NCI-H2227 (cell line): ENCODE data around the gene EDARADD.
"Not testable (repeated sequence)": the region's sequence is repeated elsewhere in the genome, so short reads cannot be mapped to it uniquely, and the experiment has no call there.

ENCODE experiments used
- DNase-seq: peaks from one replicate; lab custom pipeline; 2025; ENCODE audit not compliant: unreplicated experiment; lab: John Stamatoyannopoulos, UW

The EDARADD gene

DNA sequence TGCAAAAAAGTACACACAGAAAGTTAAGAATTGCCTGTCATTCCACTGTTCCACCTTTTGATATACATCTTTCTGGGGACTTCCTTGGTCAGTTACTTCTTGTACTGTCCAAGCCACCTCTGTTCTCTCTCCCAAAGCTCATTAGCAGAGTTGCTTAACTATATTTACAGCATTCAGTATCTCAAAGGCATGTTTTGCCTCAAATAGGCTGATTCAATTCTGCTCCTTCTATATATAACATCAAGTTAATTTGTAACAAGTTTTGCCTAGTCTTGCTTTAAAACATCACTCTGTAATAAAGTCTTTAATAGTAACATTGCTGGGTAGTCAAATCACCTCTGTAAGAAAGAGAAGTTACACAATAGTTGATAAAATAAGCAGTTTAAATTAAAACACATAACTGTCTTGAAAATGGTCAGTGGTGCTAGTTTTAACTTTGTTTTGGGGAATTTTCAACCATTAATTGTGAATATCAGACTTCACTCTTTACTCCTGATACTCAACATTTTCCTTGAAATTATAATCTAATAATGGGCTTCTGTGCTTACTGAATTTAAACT is 35.7 kb downstream of the EDARADD start:
- no peak for DNase-seq

DNA sequence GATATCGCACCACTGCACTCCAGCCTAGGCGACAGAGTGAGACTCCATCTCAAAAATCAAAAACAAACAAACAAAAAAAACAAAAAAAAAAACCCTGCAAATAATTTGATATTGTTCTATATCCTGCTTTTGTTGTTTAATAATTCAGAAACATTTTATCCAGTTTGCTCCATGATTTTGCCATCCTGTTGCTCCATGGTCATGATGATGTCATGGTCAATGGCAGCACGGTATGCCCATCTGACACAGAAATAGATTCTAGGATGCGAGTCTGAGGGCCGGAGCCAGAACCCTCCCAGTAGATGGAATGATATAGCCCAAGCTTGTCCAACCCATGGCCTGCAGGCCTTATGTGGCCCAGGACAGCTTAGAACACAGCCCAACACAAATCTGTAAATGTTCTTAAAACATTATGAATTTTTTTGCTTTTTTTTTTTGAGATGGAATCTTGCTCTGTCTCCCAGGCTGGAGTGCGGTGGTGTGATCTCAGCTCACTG is 39.8 kb downstream of the EDARADD start:
- no peak for DNase-seq

DNA sequence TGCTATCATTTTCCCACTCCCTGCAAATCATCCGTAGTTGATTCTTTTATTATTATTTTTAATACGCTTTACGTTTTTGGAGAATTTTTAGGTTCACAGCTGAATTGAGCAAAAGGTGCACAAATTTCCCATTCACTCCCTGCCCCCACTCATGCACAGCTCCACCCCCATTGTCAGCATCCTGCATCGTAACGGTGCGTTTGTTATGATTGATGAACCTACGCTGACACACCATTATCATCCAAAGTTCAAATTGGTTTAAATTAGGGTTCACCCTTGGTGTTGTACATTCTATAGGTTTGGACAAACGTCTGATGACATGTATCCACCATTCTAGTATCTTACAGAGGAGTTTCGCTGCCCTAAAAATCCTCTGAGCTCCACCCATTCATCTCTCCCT is 44.5 kb downstream of the EDARADD start:
- no peak for DNase-seq

DNA sequence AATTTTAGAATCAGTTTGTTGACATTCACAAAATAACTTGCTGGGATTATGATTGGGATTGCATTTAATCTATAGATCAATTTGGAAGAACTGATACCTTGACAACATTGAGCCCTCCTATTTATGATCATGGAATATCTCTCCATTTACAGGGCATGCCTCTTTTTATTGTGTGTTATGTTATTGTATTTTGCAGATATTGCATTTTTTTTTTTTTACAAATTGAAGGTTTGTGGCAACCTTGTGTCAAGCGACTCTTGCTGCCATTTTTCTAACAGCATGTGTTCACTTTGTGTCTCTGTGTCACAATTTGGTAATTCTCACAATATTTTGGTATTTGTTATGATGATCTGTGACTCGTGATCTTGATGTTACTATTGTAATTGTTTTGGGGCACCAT is 46.3 kb downstream of the EDARADD start:
- DNase-seq = no peak

DNA sequence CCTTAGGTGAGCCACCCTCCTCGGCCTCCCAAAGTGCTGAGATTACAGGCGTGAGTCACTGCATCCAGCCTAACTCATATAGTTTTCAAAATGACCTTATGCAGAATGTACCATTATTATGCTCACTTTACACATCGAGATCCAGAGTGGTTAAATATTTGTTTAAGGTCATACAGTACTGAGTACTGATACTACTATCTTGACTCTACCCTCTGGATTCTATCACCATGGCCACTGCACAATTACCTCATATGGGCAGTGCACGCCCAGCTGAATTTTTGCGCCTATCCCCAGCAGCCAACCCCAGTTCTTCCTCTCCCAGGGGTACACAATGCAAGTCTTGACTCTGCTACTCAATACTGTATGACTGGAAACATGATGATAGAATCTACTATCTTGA is 56.7 kb downstream of the EDARADD start:
- DNase-seq = no peak

DNA sequence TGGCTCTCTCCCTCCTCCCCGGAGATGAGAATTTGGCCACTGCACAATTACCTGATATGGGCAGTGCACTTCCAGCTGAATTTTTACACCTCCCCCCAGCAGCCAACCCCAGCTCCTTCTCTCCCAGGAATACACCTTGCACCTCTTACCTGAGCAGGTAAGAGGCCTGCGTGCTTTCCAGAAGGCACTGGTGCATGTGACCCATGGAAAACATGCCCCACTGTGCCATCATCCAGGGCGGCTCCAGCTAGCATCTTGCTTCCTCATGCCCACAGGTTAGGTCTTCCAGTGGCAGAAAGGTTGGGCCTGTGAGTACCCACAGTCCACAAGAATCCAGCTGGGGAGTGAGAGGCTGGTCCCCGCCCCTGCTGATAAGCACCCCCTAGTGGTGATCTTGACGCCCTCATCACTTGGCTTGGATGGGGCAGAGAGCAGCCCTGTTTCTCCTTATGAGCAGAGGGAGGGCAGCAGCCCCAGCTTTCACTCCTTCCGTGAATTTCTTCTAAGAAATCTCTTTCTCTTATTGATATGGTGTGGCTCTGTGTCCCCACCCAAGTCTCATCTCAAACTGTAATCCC is 57.8 kb downstream of the EDARADD start:
- DNase-seq = no peak

DNA sequence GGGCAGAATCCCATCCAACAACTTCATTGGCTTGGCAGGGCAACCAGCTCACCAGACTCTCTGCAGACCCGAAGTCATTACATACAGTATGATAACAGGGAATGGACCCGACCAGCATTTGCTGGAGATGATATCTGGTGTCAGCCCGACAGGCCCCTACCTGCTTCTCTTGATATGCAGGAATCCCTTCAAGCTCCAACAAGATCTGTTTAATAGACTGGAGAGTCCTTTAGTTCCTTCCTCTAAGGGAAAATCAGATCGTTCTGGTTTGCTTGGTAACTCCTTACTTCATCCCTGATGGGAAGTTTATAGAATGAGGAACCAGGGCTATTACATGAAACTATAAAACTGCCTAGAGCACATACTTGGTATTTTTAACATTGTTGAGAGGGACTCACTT is 61.2 kb downstream of the EDARADD start:
- DNase-seq = no peak

DNA sequence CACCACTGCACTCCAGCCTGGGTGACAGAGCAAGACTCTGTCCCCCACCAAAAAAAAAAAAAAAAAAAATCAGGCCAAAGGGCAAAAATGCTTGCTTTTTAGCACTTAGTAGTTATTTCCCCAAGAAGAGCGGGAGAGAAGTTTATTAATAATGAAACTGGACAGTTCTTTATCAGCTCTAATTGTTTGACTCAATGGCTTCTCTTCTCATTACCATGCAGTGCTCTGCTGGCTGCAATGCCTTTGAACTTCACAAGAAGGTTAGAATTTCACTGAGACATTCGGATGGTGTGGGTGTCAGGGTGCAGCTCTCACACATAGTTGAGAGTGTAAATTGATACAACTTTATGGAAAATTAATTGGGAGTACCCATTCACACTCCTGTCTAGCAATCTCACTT is 63.7 kb downstream of the EDARADD start:
- DNase-seq = no peak

DNA sequence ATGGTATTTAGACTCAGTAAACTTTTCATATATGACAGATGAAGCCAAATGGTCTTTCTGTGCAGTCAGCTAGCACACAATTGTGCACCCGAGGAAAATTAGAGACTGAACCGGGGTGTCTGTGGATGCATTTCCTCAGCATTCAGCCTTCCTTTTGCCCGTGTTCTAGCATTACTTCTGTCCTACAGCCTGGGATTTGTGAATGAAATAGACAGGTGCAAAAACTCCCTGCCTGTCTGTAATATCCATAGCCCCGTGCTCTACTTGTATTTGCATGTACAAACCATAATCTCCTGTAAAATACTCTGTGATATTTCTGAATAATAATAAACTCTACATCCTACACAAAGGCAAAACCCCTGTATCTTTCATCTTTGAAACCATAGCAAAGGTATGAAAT is 64.9 kb downstream of the EDARADD start:
- DNase-seq = no peak

DNA sequence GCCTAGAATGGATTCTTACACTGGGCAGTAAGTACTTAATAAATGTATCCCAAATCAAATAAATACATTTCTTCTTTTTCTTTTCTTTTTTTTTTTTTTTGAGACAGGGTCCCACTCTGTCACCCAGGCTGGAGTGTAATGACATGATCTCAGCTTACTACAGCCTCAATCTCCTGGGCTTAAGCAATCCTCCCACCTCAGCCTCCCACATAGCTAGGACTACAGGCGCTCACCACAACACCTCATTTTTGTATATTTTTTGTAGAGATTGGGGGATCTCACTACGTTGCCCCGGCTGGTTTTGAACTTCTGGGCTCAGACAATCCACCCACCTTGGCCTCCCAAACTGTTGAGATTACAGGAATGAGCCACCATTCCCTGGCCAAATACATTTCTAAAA is 66.0 kb downstream of the EDARADD start:
- DNase-seq = no peak

DNA sequence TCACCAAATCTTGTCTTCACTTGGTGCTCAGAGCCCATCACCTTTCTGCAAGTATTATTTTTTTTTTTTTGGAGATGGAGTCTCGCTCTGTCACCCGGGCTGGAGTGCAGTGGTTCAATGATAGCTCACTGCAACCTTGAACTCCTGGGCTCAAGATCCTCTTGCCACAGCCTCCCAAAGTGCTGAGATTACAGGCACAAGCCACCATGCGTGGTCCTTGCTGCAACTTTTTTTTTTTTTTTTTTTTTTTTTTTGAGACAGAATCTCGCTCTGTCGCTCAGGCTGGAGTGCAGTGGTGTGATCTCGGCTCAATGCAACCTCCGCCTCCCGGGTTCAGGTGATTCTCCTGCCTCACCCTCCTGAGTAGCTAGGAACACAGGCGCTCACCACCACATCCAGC is 70.1 kb downstream of the EDARADD start:
- not testable (repeated sequence) for DNase-seq

DNA sequence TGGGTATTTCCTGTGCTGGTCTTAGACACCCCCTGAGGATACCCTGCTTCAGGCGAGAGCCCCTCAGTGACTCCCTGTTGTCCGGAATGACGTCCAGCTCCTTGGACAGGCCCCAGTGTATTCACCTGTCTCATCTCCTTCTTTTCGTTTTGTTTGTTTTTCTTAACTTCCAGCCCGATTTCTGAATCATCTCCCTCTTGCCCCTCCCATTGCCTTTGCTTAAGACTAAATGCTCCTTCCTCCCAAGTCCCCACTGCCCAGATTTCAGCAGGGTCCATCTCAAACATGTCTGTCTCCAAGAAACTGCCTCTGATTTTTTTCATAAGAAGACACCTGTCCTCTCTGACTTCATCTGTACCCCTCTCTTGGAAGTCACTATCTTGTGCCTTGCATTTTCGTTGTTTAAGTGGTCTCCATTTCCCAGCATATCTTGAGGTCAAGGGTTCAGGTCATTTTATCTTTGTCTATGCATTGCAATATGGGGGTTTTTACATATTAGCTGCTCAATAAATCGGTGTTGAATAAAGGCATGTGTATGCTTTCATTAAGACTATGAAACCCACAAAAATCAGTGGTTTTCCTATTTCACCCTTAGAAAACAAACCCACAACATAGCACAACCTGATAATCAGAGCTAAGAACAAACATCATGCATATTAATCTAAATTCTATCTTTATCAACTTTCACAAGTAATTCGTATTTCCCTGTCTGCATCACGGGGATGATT is 71.3 kb downstream of the EDARADD start:
- DNase-seq = no peak

DNA sequence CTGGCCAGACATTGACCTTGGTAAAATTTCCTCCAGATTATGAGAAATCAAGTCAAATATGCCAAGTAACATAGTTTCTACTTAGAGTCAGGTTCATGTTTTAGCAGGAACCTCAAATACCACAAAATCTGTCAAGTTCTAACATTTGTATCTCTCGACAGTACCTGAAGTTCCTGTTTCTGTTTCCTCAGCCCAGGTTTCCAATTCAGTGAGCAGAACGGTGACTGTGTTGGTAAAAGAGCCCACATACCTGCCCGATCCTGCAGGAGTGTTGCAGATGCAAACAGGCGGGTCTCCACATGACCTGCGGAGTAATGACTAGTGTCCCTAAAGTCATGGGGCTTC is 71.8 kb downstream of the EDARADD start:
- no peak for DNase-seq

DNA sequence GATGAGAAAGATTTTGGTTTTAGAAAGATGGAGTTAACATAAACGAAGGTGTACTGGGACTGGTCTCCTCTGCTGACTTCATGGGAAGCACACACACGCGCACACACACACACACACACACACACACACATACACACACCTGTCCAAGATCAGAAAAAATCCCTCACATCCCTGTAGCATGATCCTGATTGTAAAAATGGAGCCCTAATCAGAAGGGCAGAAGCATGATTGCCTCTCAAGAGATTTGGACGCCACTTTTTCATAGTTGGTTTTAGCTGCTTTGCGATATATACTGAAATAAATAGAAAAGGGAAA is 73.2 kb downstream of the EDARADD start:
- no peak for DNase-seq

DNA sequence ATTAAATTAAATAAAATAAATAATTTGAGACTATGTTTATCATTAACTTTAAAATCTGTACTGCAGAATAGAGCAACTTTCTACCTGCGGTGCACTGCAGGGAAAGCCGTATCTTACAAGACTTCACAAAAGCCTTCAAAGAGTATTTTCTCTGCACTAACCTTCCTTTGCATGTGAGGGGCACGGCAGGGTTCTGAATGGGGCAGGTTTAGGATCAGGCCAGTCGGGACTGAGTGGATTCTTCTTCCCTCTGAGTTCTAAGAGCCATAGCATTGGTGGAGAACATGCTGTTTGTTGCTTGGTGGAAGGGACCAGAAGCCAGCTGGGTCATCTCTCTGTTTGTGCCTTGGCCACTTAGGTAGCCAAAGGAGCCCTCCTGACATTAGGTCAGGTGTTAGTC is 74.5 kb downstream of the EDARADD start:
- DNase-seq = no peak

DNA sequence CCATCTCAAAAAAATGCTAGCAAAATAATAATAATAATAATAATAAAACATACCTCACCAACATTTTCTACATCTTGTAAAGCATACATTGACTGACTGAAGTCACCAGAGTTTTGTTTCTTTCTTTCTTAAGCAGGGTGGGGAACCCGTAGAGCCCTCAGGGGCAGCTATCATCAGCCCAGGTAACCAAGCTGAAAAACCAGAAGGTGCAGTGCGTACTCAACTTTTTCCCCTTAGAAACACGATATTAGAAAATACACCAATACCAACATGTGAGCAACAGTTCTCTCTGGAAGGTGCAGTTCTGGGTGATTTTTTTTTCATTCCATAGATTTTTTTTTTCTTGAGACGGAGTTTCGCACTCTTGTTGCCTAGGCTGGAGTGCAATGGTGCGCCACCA is 75.4 kb downstream of the EDARADD start:
- DNase-seq = no peak

DNA sequence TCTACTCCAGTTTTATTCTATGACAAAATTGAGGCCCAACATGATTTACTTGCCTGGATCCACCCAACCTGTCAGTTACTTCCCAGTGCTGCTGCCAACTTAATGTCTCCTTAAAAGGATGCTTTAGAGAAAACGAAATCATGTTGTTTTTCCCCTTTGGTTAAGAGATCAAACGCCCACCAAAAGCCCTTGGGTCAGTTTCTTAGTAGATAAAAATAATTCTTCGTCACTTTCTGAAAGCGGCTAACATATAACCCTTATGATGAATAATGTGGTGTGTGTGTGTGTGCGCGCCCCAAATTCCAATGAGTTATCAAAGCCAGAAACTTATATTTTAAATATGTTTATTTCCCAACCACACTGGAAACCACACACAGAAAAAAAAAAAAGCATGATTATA is 77.0 kb downstream of the EDARADD start:
- no peak for DNase-seq

DNA sequence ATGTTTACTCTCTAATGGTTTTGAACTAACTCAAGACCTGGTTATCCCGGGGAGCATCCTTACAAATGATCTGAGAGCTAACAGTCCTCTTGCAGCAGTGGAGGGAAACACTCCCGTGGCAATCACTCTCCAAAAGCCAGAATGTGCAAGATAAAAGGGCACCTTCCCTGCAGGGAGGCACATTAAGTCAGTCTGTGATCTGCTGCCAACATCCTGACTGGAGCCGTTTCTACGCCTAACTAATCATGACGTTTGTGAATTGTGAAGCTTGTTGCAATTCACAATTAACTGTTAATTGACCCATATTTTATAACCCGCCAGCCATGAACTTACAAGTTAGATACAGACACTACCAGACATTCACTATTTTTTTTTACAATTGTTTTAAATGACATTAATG is 77.6 kb downstream of the EDARADD start:
- DNase-seq = peak; percentile 63

DNA sequence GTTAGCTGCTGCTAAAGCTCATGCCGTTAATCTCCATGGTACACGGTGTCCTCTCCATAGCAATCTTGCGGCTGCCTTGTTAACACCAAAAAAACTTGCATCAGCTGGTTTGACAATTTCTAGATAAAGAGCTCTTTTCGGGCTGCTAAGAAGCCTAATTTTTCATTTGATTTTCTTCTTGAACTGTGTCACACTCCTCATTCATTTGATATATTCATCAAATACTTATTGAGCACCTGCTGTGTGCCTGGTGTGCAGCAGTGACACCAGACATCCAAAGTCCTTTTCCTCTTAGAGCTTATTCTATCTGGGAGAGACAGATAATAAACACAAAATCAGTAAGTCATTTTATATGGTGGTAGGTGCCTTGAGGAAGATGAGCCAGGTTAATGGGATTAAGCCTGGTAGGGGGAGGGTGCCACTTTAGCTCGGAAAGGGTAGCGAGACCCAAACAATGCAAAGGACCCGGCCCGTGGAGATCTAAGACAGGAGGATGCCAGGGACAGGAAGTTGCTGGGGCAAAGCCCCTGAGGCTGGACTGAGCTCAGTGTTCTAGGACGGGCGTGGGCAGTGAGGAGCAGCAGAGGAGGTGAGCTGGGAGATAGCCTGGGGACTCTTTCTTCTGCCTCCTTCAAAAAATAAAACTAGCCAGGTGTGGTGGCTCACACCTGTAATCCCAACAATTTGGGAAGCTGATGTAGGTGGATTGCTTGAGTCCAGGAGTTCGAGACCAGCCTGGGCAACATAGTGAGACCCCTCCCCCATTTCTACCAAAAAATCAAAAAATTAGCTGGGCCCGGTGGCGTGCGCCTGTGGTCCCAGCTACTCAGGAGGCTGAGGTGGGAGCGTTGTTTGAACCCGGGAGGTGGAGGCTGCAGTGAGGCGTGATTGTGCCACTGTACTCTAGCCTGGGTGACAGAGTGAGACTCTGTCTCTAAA is 79.0 kb downstream of the EDARADD start:
- DNase-seq = no peak

DNA sequence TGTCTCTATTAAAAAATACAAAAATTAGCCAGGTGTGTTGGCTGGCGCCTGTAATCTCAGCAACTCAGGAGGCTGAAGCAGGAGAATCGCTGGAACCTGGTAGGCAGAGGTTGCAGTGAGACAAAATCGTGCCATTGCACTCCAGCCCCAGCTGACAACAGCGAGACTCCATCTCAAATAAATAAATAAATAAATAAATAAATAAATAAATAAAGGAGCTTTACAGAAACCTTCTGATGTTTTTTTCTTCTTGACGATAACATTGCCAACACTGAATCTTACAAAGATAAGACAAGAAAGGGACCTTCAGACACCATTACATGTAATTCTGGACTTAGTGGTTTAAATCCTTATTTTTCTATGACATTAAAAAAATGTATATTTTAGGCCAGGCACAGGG is 81.9 kb downstream of the EDARADD start:
- no peak for DNase-seq

DNA sequence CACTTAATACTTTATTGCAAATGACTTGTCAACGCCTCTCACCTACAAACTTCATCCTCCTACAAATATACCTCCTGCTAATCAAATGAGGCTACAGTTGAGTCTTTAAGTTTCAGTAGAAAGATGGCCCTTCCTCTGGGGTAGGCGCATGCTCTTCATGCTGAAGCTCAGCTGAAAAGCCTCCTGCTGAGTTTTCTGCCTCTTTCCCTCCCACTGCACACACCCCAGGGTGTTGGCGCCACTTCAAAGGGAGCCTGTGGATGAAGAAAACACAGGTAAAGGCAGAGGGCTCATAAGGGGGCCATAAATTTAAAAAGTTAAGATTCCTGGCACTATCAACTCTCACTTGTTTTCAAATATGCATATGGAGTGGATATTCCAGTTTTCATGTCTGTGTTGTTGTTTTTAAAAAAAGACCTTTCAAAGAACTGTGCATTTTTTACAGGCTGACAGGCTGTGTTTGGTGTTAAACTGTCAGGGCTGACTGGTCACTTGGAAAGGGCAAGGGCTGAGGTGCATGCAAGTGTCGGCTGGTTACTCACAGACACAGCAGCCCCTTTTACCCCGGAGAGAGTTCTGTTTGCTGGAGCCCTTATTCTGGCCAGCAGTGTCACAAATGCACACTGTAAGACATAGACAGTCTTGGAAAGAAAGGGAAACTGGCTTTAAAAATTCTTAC is 86.8 kb downstream of the EDARADD start:
- DNase-seq = no peak
